ENCODE data around the gene DDA1. TPM values are rescaled to one million over a fixed set of nuclear protein-coding genes. Genes with fewer than 3 reads are reported as not detected.

Gene DDA1
- total and polyA plus RNA-seq, 2 of the 13 experiments (the other 11 are each of a cell fraction or from before 2014, with no cell fraction given): 24.5 to 26.0 TPM

- TF ChIP-seq, protein P1, sequence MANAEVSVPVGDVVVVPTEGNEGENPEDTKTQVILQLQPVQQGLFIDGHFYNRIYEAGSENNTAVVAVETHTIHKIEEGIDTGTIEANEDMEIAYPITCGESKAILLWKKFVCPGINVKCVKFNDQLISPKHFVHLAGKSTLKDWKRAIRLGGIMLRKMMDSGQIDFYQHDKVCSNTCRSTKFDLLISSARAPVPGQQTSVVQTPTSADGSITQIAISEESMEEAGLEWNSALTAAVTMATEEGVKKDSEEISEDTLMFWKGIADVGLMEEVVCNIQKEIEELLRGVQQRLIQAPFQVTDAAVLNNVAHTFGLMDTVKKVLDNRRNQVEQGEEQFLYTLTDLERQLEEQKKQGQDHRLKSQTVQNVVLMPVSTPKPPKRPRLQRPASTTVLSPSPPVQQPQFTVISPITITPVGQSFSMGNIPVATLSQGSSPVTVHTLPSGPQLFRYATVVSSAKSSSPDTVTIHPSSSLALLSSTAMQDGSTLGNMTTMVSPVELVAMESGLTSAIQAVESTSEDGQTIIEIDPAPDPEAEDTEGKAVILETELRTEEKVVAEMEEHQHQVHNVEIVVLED (CRISPR knock-in tag; IDR thresholded peaks at IDR 0.05; ENCODE audit: borderline replicate concordance): no peak
- TF ChIP-seq, protein P2, sequence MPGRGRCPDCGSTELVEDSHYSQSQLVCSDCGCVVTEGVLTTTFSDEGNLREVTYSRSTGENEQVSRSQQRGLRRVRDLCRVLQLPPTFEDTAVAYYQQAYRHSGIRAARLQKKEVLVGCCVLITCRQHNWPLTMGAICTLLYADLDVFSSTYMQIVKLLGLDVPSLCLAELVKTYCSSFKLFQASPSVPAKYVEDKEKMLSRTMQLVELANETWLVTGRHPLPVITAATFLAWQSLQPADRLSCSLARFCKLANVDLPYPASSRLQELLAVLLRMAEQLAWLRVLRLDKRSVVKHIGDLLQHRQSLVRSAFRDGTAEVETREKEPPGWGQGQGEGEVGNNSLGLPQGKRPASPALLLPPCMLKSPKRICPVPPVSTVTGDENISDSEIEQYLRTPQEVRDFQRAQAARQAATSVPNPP (CRISPR knock-in tag; IDR thresholded peaks at IDR 0.05): no peak
- TF ChIP-seq CTCF (CRISPR knock-in tag; IDR thresholded peaks at IDR 0.05) (peak; percentile 94), XRCC5 (optimal IDR thresholded peaks at IDR 0.05; ENCODE audit: low read length) (peak; percentile 96), U2AF1 (optimal IDR thresholded peaks at IDR 0.05; ENCODE audit: low read depth, low read length) (peak; percentile 71), ZMAT3 (CRISPR knock-in tag; conservative IDR thresholded peaks at IDR 0.05) (0 out of 2 replicates have a peak, but pooled peaks have one; percentile 36), MEF2D (CRISPR knock-in tag; IDR thresholded peaks at IDR 0.05) (peak; percentile 49; the same call in 1 of the 2 replicates), ZBTB39 (CRISPR knock-in tag; IDR thresholded peaks at IDR 0.05) (no peak), ZBTB40 (IDR thresholded peaks at IDR 0.05) (no peak), ZBTB40 (CRISPR knock-in tag; IDR thresholded peaks at IDR 0.05) (no peak), ZNF547 (CRISPR knock-in tag; IDR thresholded peaks at IDR 0.05) (no peak), GATAD2A (CRISPR knock-in tag; IDR thresholded peaks at IDR 0.05) (peak; percentile 48; the same call in 1 of the 2 replicates), ZNF891 (CRISPR knock-in tag; IDR thresholded peaks at IDR 0.05) (no peak), ZNF614 (CRISPR knock-in tag; IDR thresholded peaks at IDR 0.05; ENCODE audit: borderline replicate concordance) (no peak)
These were observed 48.5 kb upstream of the DDA1 start (continued) for GRCh38 chr19:17260842-17261325.
